Keratinocyte (primary cell): ENCODE data around the gene KLRC4. TPM values are rescaled to one million over a fixed set of nuclear protein-coding genes. Genes with fewer than 3 reads are reported as not detected.
A peak's percentile ranks its signal among the peaks of the same experiment; 100 is the strongest.

Experiments
- DNase-seq: peaks from one replicate; pipeline ENCODE4 v3.0.0-alpha.2; 2011; ENCODE audit warnings: low read depth, missing footprints, low spot score
- FAIRE-seq: peaks from 2 replicates; lab custom pipeline; 2011; peaks lifted over from hg19 to GRCh38; lab: Jason Lieb, UNC
- H2AFZ ChIP-seq: 2 replicates; pipeline ENCODE4 v1.6.0; 2012; ENCODE audit warnings: low read length, control low read depth, inconsistent platforms; ENCODE audit not compliant: control insufficient read depth
- H3K27ac ChIP-seq: 2 replicates; pipeline ENCODE4 v1.5.1; 2011; ENCODE audit warnings: low read length; ENCODE audit not compliant: control insufficient read depth, insufficient read depth
- H3K27me3 ChIP-seq: 3 replicates; pipeline ENCODE4 v1.6.0; 2011; ENCODE audit warnings: low read length; ENCODE audit not compliant: control insufficient read depth, insufficient read depth; ENCODE audit errors: extremely low read depth
- H3K36me3 ChIP-seq, 2 experiments: 2 replicates in 1 of 2; 3 replicates in 1 of 2; pipeline ENCODE4 v1.5.1; 2011; ENCODE audit warnings: low read length in 2 of 2, mild to moderate bottlenecking in 1 of 2; ENCODE audit not compliant: control insufficient read depth in 2 of 2, insufficient read depth in 2 of 2; ENCODE audit errors: extremely low read depth in 1 of 2
- H3K4me1 ChIP-seq: 3 replicates; pipeline ENCODE4 v1.5.1; 2011; ENCODE audit warnings: low read length; ENCODE audit not compliant: control insufficient read depth, insufficient read depth; ENCODE audit errors: extremely low read depth
- H3K4me2 ChIP-seq: 3 replicates; pipeline ENCODE4 v1.6.0; 2011; ENCODE audit warnings: low read depth, low read length; ENCODE audit not compliant: control insufficient read depth, insufficient read depth; ENCODE audit errors: extremely low read depth
- H3K4me3 ChIP-seq, 3 experiments: fragments of 200-600 bp in 1 of 3; sonication (generic) in 1 of 3; 2 replicates in 2 of 3; 3 replicates in 1 of 3; pipeline ENCODE4 v1.5.1; 2011 to 2016; ENCODE audit warnings: low read length in 3 of 3, mild to moderate bottlenecking in 3 of 3, control low read depth in 2 of 3, inconsistent platforms in 1 of 3, low read depth in 1 of 3, mixed read lengths in 1 of 3, mixed run types in 1 of 3, moderate library complexity in 1 of 3; ENCODE audit not compliant: control insufficient read depth in 2 of 3, insufficient read depth in 2 of 3; ENCODE audit errors: extremely low read depth in 1 of 3
- H3K79me2 ChIP-seq: 2 replicates; pipeline ENCODE4 v1.6.0; 2012; ENCODE audit warnings: low read length; ENCODE audit not compliant: control insufficient read depth, insufficient read depth
- H3K9ac ChIP-seq: 3 replicates; pipeline ENCODE4 v1.6.0; 2011; ENCODE audit warnings: low read length; ENCODE audit not compliant: control insufficient read depth, insufficient read depth; ENCODE audit errors: extremely low read depth
- H3K9me1 ChIP-seq: 3 replicates; pipeline ENCODE4 v1.6.0; 2011; ENCODE audit warnings: low read length; ENCODE audit not compliant: control insufficient read depth, insufficient read depth; ENCODE audit errors: extremely low read depth
- H3K9me3 ChIP-seq: 2 replicates; pipeline ENCODE4 v1.5.1; 2012; ENCODE audit warnings: low read depth, low read length; ENCODE audit not compliant: control insufficient read depth
- H4K20me1 ChIP-seq: 3 replicates; pipeline ENCODE4 v1.6.0; 2011; ENCODE audit warnings: low read length; ENCODE audit not compliant: control insufficient read depth, insufficient read depth; ENCODE audit errors: extremely low read depth
- CTCF ChIP-seq, 3 experiments: IDR thresholded peaks in 1 of 3; conservative IDR thresholded peaks in 1 of 3; optimal IDR thresholded peaks in 1 of 3; 2 replicates in 2 of 3; 3 replicates in 1 of 3; pipeline versions ENCODE3 to v1.5.1; 2011; ENCODE audit warnings: low read length in 3 of 3, mild to moderate bottlenecking in 3 of 3, moderate library complexity in 2 of 3, control low read depth in 1 of 3, inconsistent platforms in 1 of 3; ENCODE audit not compliant: insufficient read depth in 2 of 3; ENCODE audit errors: extremely low read depth in 1 of 3
- EZH2 ChIP-seq: IDR thresholded peaks from one replicate; pipeline ENCODE4 v1.6.1; 2012; ENCODE audit warnings: inconsistent platforms, mild to moderate bottlenecking, low read length, moderate library complexity
- dilution Hi-C: fragments of 300-500 bp; cut with MboI; formaldehyde crosslinking; loops from one replicate; pipeline ENCODE4 v1.7.0; 2020; ENCODE audit warnings: low sequenced_read_pairs; ENCODE audit not compliant: extremely low pct_ligation_motif_present
- polyA plus RNA-seq, 5 experiments: library from polyadenylated mRNA; depleted of rRNA in 3 of 5; stranded (reverse) in 3 of 5; stranded (forward) in 1 of 5; unstranded in 1 of 5; fragments of >200 nt; gene quantifications; 1 replicate in 1 of 5; 2 replicates in 3 of 5; 3 replicates in 1 of 5; pipeline versions ENCODE4 v1.2.1 to v1.2.3, GENCODE V29; 2011 to 2012; ENCODE audit warnings: missing spikeins in 2 of 5, low read depth in 1 of 5, low replicate concordance in 1 of 5

Gene KLRC4
- polyA plus RNA-seq, 1 donor (not counting 4 experiments of a cell fraction or from before 2014, with no cell fraction given), result not detected

- no peak overlapping the region for H2AFZ ChIP-seq
- no peaks in the 10 kb centered on the region for H3K9me1 ChIP-seq
- H3K9me3 ChIP-seq, result no peaks in the 10 kb centered on the region
- DNase-seq (no peak), FAIRE-seq (no peak)
- H4K20me1 ChIP-seq, result no peaks in the 10 kb centered on the region
- no peaks in the 10 kb centered on the region for H3K36me3 ChIP-seq
- dilution Hi-C loops, result no loop called here
- H3K79me2 ChIP-seq, result no peaks in the 10 kb centered on the region
- no peak overlapping the region for H3K4me2 ChIP-seq
- H3K4me3 ChIP-seq, result no peak overlapping the region
- H3K27me3 ChIP-seq, result no peaks in the 10 kb centered on the region
- no peak overlapping the region for H3K27ac ChIP-seq
- H3K9ac ChIP-seq, result no peak overlapping the region
- H3K4me1 ChIP-seq, result no peaks in the 10 kb centered on the region
- TF ChIP-seq CTCF (optimal IDR thresholded peaks at IDR 0.05 in 1 of 3, IDR thresholded peaks at IDR 0.05 in 1 of 3, conservative IDR thresholded peaks at IDR 0.05 in 1 of 3; ENCODE audit: extremely low read depth in 1 of 3, insufficient read depth in 2 of 3, low read length in 3 of 3) (no peak), EZH2 (no peak)
These were observed 45.0 kb upstream of the KLRC4 start for GRCh38 chr12:10454531-10454930.

GRCh38 chr12:10453156-10453555 is 43.6 kb upstream of the KLRC4 start, which contains the start of gene KLRC1:
Gene KLRC1, minus strand, starts transcription at chr12:10453377. Its CDS starts 2,221 bp downstream, at chr12:10451156.
- Histone ChIP-seq H3K27me3 (no peaks in the 10 kb centered on the region), H3K36me3 (no peaks in the 10 kb centered on the region), H3K4me3 (no peak within 1 kb of the TSS), H3K27ac (no peak within 1 kb of the TSS), H4K20me1 (no peaks in the 10 kb centered on the region), H3K9me3 (no peaks in the 10 kb centered on the region), H3K79me2 (no peaks in the 10 kb centered on the region), H3K9ac (no peak within 1 kb of the TSS), H3K4me2 (no peak within 1 kb of the TSS), H2AFZ (no peak within 1 kb of the TSS), H3K9me1 (no peaks in the 10 kb centered on the region), H3K4me1 (no peaks in the 10 kb centered on the region)
- dilution Hi-C loops, result no loop called here
- no peak for DNase-seq
- TF ChIP-seq CTCF (optimal IDR thresholded peaks at IDR 0.05 in 1 of 3, IDR thresholded peaks at IDR 0.05 in 1 of 3, conservative IDR thresholded peaks at IDR 0.05 in 1 of 3; ENCODE audit: extremely low read depth in 1 of 3, insufficient read depth in 2 of 3, low read length in 3 of 3), result no peak
- no peak for TF ChIP-seq EZH2
- FAIRE-seq, result peak; percentile 74
